Adrenal gland (tissue), 5 donors: ENCODE results near the gene TIMP3.

Source experiments
- CTCF ChIP-seq, 6 experiments: fragments of 450-650 bp in 4 of 6; fragments of 200-600 bp in 2 of 6; sonication (generic) in 1 of 6; IDR thresholded peaks; 1 replicate in 5 of 6; 2 replicates in 1 of 6; pipeline versions ENCODE4 v1.5.1 to v1.8.0; 2016 to 2021; ENCODE audit warnings: antibody characterized with exemption in 6 of 6, mild to moderate bottlenecking in 2 of 6, moderate library complexity in 1 of 6
- POLR2A ChIP-seq, 2 donors: fragments of 450-650 bp; IDR thresholded peaks; one replicate each; pipeline ENCODE4 v1.6.1; 2017; ENCODE audit warnings: antibody characterized with exemption in 2 of 2, mild to moderate bottlenecking in 2 of 2, moderate library complexity in 1 of 2
- donor health status: DM: no; HTN: no; CAD: no.

DNA sequence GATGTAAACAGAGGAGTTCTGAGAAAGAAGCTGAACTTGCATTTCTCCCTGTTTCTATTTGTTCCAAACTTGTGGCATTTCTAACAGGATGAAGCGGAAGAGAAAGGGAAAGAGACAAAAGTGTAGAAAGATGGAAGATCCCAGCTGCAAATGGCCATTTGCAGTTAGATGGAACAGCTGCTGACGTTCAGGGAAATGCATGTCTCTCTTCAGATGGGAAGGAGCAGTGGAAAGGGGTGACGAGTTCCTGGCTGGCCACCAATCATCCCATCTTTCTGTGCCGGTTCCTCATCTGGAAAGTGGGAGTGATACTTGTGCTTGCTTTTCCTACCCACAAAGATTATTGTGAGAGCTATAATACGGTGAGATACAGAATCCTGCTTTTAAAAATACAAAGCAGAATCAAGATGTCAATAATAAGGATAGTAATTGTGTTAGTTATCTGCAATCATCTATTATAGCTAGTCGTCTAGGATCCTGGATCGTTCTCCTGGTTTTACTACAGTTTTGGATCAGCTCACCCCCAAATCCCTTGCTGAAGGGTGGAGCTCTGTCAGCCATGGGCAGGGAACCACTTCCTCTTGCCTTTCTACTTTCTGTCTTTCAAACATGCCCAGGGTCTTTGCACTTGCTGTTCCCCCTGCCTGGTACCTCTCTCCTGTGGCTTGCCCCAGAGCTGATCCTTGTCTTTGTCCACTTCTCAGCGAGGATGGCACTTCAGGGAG is 1.2 kb upstream of the TIMP3 start:
- TF ChIP-seq POLR2A (IDR thresholded peaks at IDR 0.05) = no peak
- no peak for TF ChIP-seq CTCF (IDR thresholded peaks at IDR 0.05)
